ENCODE results near the gene FBXL14. TPM values are rescaled to one million over a fixed set of nuclear protein-coding genes. Genes with fewer than 3 reads are reported as not detected.
A peak's percentile ranks its signal among the peaks of the same experiment; 100 is the strongest.

Gene FBXL14
- total RNA-seq, 2 donors from 2014 or later: 26.7 to 30.0 TPM

DNA sequence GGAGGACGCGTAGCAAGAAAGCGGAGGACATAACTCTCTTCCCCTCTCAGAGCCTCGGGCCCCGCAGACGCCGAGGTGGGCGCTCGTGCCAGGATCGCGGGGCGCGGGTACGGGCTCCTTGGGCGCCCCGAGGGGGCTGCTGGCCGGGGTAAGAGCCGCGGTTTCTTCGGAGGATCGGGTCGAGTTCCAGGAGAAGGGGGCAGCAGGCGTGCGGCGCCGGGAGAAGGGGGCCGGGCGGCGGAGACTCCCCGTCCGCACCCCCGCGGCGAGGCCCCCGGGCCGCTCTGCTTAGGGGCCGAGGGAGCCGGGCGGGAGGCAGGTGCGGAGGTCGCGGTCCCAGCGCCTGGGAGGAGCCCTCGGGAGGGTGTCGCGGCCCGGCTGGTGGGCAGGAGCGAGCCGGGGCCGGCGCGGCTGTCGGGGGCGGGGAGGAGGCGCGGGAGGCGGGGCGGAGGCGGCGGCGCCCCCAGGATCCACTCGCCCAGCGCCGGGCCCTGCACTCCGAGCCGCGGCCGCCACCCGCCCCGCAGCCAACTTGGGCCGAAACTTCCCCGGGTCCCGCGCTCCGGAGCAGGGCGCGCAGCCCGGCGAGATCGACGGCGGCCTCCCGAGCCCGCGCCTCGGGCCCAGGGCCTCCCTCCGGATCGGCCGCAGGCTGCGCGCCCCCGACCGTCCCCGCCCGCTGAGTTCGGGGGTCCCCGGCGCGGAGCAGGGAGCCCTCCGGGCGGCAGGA is 64.4 kb downstream of the FBXL14 start:
- Mint-ChIP-seq H3K27me3 (peaks cover 80% of the 10 kb centered on the region), H3K27ac (no peak overlapping the region), H3K4me3 (peak overlapping the region; percentile 93), H3K4me1 (peaks cover 24% of the 10 kb centered on the region), H3K36me3 (ENCODE audit: low read depth) (peaks cover 6% of the 10 kb centered on the region)
- no peak for DNase-seq
- no peak for ATAC-seq
- H3K9me3 ChIP-seq (ENCODE audit: control insufficient read depth, low read length, poor library complexity, severe bottlenecking): no peaks in the 10 kb centered on the region

DNA sequence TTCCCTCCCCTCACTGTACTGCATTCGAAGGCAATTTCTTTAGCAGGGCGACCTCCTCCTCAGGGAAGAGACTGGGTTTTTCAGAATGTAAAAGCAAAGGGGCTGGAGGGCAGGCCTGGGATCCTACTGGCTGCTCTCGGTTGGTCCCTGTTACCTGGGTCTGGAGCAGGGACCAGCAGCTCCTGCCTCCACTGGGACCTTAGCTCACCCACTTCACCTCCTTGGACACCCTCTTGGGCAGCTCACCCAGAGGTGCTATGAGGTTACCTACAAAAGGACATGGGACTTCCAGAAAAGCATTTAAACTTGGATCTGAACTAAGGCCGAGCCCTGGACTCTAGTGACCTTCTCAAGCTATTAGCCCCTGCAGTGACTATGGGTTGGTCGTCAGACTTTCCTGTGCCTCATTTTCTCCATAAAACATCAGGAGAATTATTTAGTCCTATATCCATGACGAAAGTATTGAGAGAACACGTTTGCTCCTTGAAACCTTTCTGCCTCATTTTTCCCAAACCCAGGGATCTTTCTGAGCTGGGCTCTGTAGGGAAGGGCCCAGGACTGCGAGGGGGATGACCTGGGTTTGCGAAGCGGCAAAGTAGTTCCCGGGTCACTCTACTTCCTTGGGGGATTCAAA is 65.0 kb downstream of the FBXL14 start:
- peaks cover 83% of the 10 kb centered on the region for H3K27me3 Mint-ChIP-seq
- H3K27ac Mint-ChIP-seq: no peak overlapping the region

DNA sequence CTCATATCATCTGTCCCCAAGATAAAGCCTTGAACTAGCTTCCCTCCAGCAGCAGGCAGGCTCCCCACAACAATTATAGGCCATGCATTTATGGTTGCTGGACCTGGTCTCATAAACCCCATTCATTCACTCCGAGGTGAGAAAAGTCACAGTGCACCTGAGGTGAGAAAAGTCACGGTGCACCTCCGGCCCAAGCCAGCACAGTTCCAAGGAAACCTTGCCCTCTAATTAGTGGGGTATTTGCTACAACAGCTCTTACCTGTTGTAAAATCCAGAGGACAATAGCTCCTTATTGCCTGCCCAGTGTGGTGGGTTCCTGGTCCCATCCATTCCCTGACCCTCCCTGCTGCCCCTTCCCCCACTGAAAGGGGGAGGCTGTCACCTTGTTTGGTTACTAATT is 65.6 kb downstream of the FBXL14 start:
- no peak overlapping the region for H3K4me3 Mint-ChIP-seq
- peaks cover 22% of the 10 kb centered on the region for H3K4me1 Mint-ChIP-seq
- peaks cover 85% of the 10 kb centered on the region for H3K27me3 Mint-ChIP-seq
- DNase-seq: no peak
- H3K36me3 Mint-ChIP-seq (ENCODE audit: low read depth): peaks cover 8% of the 10 kb centered on the region
- no peak overlapping the region for H3K27ac Mint-ChIP-seq
- no peak for ATAC-seq
- no peaks in the 10 kb centered on the region for H3K9me3 ChIP-seq (ENCODE audit: control insufficient read depth, low read length, poor library complexity, severe bottlenecking)

More for the DNA sequence above, 65.0 kb downstream of the FBXL14 start:
- peak overlapping the region; percentile 93 for H3K4me3 Mint-ChIP-seq
- peaks cover 24% of the 10 kb centered on the region for H3K4me1 Mint-ChIP-seq
- peaks cover 6% of the 10 kb centered on the region for H3K36me3 Mint-ChIP-seq (ENCODE audit: low read depth)
- no peaks in the 10 kb centered on the region for H3K9me3 ChIP-seq (ENCODE audit: control insufficient read depth, low read length, poor library complexity, severe bottlenecking)
- DNase-seq (no peak), ATAC-seq (no peak)

DNA sequence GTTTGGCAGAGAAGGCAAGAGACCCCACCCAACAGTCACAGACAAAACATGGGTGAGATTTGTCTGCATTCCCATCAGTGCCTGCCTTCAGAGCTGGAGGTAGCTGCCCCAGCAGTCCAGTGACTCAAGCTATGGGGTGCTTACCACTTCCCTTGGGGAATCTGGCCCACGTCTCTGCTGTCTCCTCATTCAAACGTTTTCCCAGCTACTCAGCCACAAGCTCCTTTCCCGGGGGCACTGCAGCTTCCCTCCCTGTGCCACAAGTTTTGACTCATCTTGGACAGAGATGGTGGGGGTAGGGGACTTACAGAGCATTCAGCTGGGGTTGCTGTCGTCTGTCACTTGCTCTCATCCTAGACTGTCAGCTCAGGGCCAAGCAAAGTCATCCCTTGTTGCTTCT is 66.6 kb downstream of the FBXL14 start:
- Mint-ChIP-seq H3K4me1 (peaks cover 12% of the 10 kb centered on the region), H3K27me3 (peaks cover 79% of the 10 kb centered on the region), H3K36me3 (ENCODE audit: low read depth) (peaks cover 8% of the 10 kb centered on the region), H3K4me3 (no peak overlapping the region), H3K27ac (no peak overlapping the region)
- DNase-seq: no peak
- no peaks in the 10 kb centered on the region for H3K9me3 ChIP-seq (ENCODE audit: control insufficient read depth, low read length, poor library complexity, severe bottlenecking)
- no peak for ATAC-seq

DNA sequence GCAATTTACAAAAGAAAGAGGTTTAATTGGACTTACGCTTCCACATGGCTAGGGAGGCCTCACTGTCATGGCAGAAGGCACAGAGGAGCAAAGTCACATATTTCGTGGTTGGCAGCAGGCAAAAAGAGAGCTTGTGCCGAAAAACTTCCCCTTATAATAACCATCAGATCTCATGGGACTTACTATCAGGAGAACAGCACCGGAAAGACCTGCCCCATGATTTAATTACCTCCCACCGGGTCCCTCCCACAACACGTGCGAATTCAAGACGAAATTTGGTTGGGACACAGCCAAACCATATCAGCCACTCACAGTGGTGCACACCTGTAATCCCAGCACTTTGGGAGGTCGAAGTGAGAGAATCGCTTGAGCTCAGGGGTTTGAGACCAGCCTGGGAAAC is 68.5 kb downstream of the FBXL14 start:
- Mint-ChIP-seq H3K27me3 (peaks cover 63% of the 10 kb centered on the region), H3K27ac (no peak overlapping the region)

DNA sequence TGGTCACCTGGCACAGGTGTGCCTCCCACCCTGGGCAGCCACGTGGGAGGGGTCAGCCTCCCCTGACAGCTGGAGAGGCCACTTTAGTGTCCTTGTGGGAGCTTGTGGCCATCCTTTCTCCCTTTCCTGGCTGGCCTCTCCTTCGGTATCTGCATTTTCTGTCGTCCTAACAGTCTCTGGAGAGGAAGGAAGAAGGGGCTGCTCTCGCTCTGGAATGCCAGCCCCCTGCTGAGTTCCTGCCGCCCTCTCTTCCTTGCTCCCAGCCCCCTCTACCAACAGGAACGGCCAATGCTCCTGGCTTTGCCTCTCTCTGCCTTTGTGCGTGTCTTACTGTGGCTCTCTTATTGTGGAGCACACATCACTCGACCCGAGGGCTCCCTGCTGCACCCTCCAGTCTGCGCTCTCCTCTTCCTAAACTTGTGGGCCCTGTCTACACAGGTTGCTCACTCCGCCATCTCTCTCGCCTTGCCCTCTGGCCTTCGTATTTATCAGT is 70.8 kb downstream of the FBXL14 start:
- Mint-ChIP-seq H3K36me3 (ENCODE audit: low read depth) (peaks cover 6% of the 10 kb centered on the region), H3K27ac (no peak overlapping the region), H3K4me1 (peaks cover 3% of the 10 kb centered on the region), H3K27me3 (peaks cover 63% of the 10 kb centered on the region), H3K4me3 (no peak overlapping the region)
- H3K9me3 ChIP-seq (ENCODE audit: control insufficient read depth, low read length, poor library complexity, severe bottlenecking): no peaks in the 10 kb centered on the region
- DNase-seq: no peak
- no peak for ATAC-seq

More for the DNA sequence above, 68.5 kb downstream of the FBXL14 start:
- Mint-ChIP-seq H3K4me1 (peaks cover 2% of the 10 kb centered on the region), H3K4me3 (no peak overlapping the region), H3K36me3 (ENCODE audit: low read depth) (peaks cover 6% of the 10 kb centered on the region)
- no peaks in the 10 kb centered on the region for H3K9me3 ChIP-seq (ENCODE audit: control insufficient read depth, low read length, poor library complexity, severe bottlenecking)
- DNase-seq: no peak
- no peak for ATAC-seq

DNA sequence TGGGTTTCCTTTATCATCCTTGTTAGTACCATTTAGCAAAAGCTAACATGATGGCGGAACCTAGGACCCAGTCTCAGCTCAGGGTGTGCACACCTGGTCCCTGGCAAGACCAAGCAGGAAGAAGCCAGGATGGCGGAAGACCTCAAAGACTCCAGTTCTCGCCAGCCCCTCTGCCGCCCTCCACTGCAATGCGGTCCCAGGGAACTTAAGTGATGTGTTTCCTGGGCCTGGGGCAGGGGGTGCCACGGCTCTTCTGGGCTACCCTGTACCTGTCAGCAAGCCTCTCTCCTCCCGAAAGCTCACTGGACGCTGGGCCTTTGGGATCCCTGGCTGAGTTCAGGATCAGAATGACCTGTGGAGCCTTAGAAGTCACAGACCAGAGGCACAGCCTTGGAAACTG is 71.3 kb downstream of the FBXL14 start:
- peaks cover 5% of the 10 kb centered on the region for H3K36me3 Mint-ChIP-seq (ENCODE audit: low read depth)
- peaks cover 61% of the 10 kb centered on the region for H3K27me3 Mint-ChIP-seq

DNA sequence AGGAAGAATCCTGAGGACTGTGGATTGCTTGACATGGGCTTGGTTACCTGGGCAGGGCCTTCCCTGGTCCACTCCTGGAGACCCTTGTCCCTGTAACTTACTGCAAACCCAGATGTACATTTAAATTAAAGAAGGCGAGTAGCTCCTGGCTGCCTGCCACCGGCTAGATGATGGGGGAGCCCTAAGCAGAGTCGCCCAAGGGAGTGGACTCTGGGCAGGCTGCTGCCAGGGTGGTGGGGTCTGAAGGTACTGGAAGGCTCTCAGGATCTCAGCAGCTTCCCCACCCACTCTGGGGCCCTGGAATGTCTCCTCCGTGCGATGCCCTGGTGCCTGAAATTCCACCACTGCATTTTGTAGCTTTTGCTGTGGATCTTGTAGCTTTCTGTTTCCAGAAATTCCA is 74.7 kb downstream of the FBXL14 start:
- H3K9me3 ChIP-seq (ENCODE audit: control insufficient read depth, low read length, poor library complexity, severe bottlenecking): no peaks in the 10 kb centered on the region
- Mint-ChIP-seq H3K36me3 (ENCODE audit: low read depth) (peaks cover 5% of the 10 kb centered on the region), H3K27me3 (peaks cover 37% of the 10 kb centered on the region), H3K27ac (no peak overlapping the region), H3K4me3 (no peak overlapping the region), H3K4me1 (peaks cover 3% of the 10 kb centered on the region)
- no peak for DNase-seq
- ATAC-seq: no peak

More for the DNA sequence above, 71.3 kb downstream of the FBXL14 start:
- peaks cover 3% of the 10 kb centered on the region for H3K4me1 Mint-ChIP-seq
- no peaks in the 10 kb centered on the region for H3K9me3 ChIP-seq (ENCODE audit: control insufficient read depth, low read length, poor library complexity, severe bottlenecking)
- DNase-seq (no peak), ATAC-seq (no peak)
- H3K27ac Mint-ChIP-seq: no peak overlapping the region
- H3K4me3 Mint-ChIP-seq: no peak overlapping the region

DNA sequence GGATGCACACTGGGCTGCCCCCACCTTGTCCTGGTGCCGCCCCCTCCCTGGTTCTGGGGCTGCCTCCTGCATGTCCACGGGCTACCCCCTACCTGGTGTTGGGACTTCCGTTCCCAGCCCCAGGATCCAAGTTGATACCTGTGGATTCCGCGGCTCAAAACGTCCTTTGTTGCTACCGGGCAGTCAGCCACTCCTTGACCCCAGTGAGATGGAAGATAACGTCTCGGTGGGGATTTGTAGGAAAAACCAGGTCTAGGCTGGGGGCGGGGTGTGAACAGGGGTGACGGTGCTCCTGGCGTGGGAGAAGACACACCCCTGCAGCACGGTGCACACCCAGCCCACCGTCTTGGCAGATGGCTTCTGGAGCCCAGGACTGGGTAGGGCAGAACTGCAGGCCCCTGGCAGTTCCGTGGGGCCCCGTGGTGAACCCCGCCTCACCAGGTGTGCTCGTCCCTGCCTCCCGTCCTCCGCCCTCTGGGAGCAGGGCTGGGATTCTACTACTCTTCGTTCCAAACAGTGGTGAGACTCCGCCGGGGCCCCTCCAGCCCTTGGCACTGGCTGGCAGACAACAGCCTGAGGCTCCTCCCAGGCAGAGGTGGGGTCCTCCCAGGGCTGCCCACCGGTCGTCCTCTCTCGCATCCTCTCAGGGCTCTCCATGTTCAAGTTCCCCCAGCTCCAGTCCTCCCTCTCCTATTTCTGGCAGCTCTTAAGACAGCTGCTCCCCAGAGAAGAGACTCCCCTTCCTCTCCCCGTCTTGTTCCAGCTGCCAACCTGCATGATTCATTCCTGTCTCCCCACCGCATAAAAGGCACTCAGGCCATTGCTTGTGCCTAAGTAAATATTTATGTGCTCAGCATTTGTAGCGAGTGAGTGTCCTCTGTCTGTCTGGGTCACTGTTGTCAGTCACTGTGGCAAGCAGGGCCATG is 75.5 kb downstream of the FBXL14 start:
- Mint-ChIP-seq H3K27me3 (peaks cover 29% of the 10 kb centered on the region), H3K4me3 (no peak overlapping the region), H3K4me1 (peaks cover 3% of the 10 kb centered on the region), H3K27ac (no peak overlapping the region), H3K36me3 (ENCODE audit: low read depth) (peaks cover 3% of the 10 kb centered on the region)
- ATAC-seq (no peak), DNase-seq (no peak)
- no peaks in the 10 kb centered on the region for H3K9me3 ChIP-seq (ENCODE audit: control insufficient read depth, low read length, poor library complexity, severe bottlenecking)

DNA sequence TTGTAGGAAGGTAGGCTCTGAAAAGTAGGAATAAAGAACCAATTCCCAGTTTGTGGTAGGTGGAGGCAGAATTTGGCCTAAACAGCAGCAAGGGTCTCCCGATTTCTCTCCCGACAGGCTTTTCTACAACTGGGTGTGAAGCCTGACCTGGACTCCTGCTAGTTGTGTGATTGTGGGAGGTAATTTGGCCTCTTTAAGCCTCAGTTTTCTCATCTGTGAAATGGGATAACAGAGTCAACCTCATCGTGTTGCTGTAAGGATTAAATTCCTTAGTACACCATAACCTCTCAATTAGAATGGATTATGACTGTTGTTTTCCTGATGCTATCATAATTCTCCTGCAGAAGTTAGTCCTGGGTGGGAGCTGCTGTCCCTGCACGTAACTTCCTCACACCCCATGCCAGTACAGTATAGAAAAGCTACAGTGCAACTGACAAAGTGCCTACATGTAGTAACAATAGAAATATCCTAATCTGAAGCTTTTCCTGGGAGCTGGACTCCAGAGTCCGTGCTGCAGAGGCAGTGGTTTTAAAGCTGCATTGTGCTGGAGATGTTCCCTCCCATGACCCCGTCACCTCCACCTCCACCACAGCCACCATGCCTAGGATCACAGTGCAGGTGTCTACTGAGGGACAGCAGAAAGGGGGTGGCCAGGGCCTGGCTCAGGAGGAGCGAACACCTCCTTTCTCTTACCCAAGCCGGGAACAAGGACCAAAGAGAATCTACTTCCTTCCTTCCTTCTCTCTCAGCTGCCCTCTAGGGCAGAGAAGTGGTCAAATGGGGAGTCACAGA is 76.5 kb downstream of the FBXL14 start:
- Mint-ChIP-seq H3K27ac (no peak overlapping the region), H3K27me3 (peaks cover 25% of the 10 kb centered on the region), H3K4me3 (no peak overlapping the region), H3K36me3 (ENCODE audit: low read depth) (peaks cover 3% of the 10 kb centered on the region), H3K4me1 (peaks cover 3% of the 10 kb centered on the region)
- ATAC-seq (no peak), DNase-seq (no peak)
- no peaks in the 10 kb centered on the region for H3K9me3 ChIP-seq (ENCODE audit: control insufficient read depth, low read length, poor library complexity, severe bottlenecking)

DNA sequence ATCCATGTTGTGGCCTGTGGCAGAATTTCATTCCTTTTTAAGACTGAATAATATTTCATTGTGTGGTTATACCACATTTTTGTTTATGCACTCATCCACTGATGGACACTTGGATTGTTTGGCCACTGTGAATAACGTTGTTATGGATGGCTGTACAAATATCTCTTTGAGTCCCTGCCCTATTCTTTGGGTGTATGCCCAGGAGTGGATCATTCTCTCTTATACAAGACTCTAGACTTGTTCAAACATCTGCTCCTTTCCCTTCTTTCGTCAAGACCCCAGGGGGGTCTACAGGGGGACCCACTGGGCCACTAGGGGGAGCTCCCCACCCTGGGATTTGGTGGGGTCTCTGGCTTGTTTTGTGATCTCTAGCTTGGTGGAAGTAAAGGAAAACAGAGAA is 77.4 kb downstream of the FBXL14 start:
- Mint-ChIP-seq H3K4me3 (no peak overlapping the region), H3K36me3 (ENCODE audit: low read depth) (peaks cover 3% of the 10 kb centered on the region), H3K27ac (no peak overlapping the region), H3K27me3 (peaks cover 31% of the 10 kb centered on the region), H3K4me1 (peaks cover 3% of the 10 kb centered on the region)
- no peaks in the 10 kb centered on the region for H3K9me3 ChIP-seq (ENCODE audit: control insufficient read depth, low read length, poor library complexity, severe bottlenecking)
- ATAC-seq: no peak
- DNase-seq: no peak
